Gastroesophageal sphincter (tissue), 4 donors: ENCODE data around the gene SAP130. TPM values are rescaled to one million over a fixed set of nuclear protein-coding genes. Genes with fewer than 3 reads are reported as not detected.

Source experiments
- ATAC-seq: fragments of 150-250 bp; one replicate; pipeline ENCODE4 v1.9.1; 2016; ENCODE audit warnings: mild to moderate bottlenecking, moderate library complexity
- H3K27ac ChIP-seq, 4 donors: fragments of 200-600 bp; sonication (generic) in 3 of 4; 1 replicate in 3 of 4; 2 replicates in 1 of 4; pipeline ENCODE4 v1.5.1; 2016 to 2019
- H3K27me3 ChIP-seq: fragments of 200-600 bp; sonication (generic); one replicate; pipeline ENCODE4 v1.5.1; 2019
- H3K36me3 ChIP-seq, 2 donors: fragments of 200-600 bp; sonication (generic); one replicate each; pipeline ENCODE4 v1.5.1; 2019; ENCODE audit warnings: control low read depth in 1 of 2
- H3K4me1 ChIP-seq, 3 donors: fragments of 200-600 bp; sonication (generic); 1 replicate in 2 of 3; 2 replicates in 1 of 3; pipeline ENCODE4 v1.5.1; 2016 to 2019; ENCODE audit warnings: control low read depth in 2 of 3
- H3K4me3 ChIP-seq, 2 donors: fragments of 200-600 bp; sonication (generic); one replicate each; pipeline ENCODE4 v1.5.1; 2019; ENCODE audit warnings: mild to moderate bottlenecking in 1 of 2, moderate library complexity in 1 of 2
- H3K9me3 ChIP-seq, 3 donors: fragments of 200-600 bp; sonication (generic); one replicate each; pipeline ENCODE4 v1.5.1; 2017 to 2019; ENCODE audit warnings: control low read depth in 2 of 3
- CTCF ChIP-seq, 4 experiments: fragments of 200-600 bp in 2 of 4; fragments of 450-650 bp in 2 of 4; sonication (generic) in 1 of 4; IDR thresholded peaks; one replicate each; pipeline ENCODE4 v1.5.1; 2017 to 2019; ENCODE audit warnings: antibody characterized with exemption in 4 of 4, mild to moderate bottlenecking in 2 of 4, moderate library complexity in 2 of 4
- EP300 ChIP-seq: sonication (generic); formaldehyde crosslinking; IDR thresholded peaks from one replicate; pipeline ENCODE4 v1.6.1; 2017; ENCODE audit warnings: antibody characterized with exemption, mild to moderate bottlenecking
- POLR2A ChIP-seq, 2 donors: fragments of 450-650 bp; IDR thresholded peaks; one replicate each; pipeline ENCODE4 v1.6.1; 2017; ENCODE audit warnings: antibody characterized with exemption in 2 of 2, mild to moderate bottlenecking in 2 of 2, moderate library complexity in 1 of 2
- POLR2AphosphoS5 ChIP-seq: sonication (generic); formaldehyde crosslinking; IDR thresholded peaks from one replicate; pipeline ENCODE4 v1.6.1; 2017; ENCODE audit warnings: antibody characterized with exemption
- WGBS, 2 donors: methylation state at CpG; one replicate each; pipeline ENCODE4 v1.1.5; 2018; ENCODE audit warnings: low coverage in 1 of 2; 5-methylcytosine and 5-hydroxymethylcytosine counted together
- total RNA-seq, 4 donors: library from RNA; depleted of rRNA; stranded (reverse); fragments of >200 nt; gene quantifications; one replicate each; pipeline ENCODE4 v1.1.0, GENCODE V29; 2016

The SAP130 gene
- total RNA-seq, 4 donors from 2014 or later: 6.9 to 13.4 (median 9.7) TPM

- H3K36me3 ChIP-seq: no peaks in the 10 kb centered on the region
- H3K9me3 ChIP-seq: no peaks in the 10 kb centered on the region
- H3K4me3 ChIP-seq: no peak overlapping the region
- peaks cover 0 to 8% (median 4%) of the 10 kb centered on the region in 3 donors for H3K4me1 ChIP-seq
- H3K27me3 ChIP-seq: peaks cover 16% of the 10 kb centered on the region
- no peak overlapping the region for H3K27ac ChIP-seq
- TF ChIP-seq CTCF (IDR thresholded peaks at IDR 0.05) (no peak), EP300 (no peak), POLR2AphosphoS5 (no peak), POLR2A (IDR thresholded peaks at IDR 0.05) (no peak)
- 52 to 64% methylated on average over 8 to 14 of the region's 21 CpGs for WGBS, 2 donors
- no peak for ATAC-seq
Observed at GRCh38 chr2:127906206-127906926, 121.5 kb downstream of the SAP130 start.

- Histone ChIP-seq H3K36me3 (no peaks in the 10 kb centered on the region), H3K4me1 (peaks cover 0 to 14% (median 4%) of the 10 kb centered on the region in 3 donors), H3K27me3 (peaks cover 10% of the 10 kb centered on the region), H3K27ac (peak overlapping the region in 3 of 4 donors; percentile 50 to 65 (median 62)), H3K9me3 (no peaks in the 10 kb centered on the region), H3K4me3 (no peak overlapping the region)
- TF ChIP-seq EP300 (no peak), POLR2AphosphoS5 (peak; percentile 43), CTCF (IDR thresholded peaks at IDR 0.05) (no peak)
- peak; percentile 62 for ATAC-seq
- 47% methylated on average over 10 of the region's 12 CpGs; no CpG with 5 or more reads in 1 of the 2 donors for WGBS, 2 donors
Observed at GRCh38 chr2:127901339-127902056, 126.4 kb downstream of the SAP130 start.

GRCh38 chr2:127897531-127898211, 130.2 kb downstream of the SAP130 start:
- Histone ChIP-seq H3K27me3 (no peaks in the 10 kb centered on the region), H3K9me3 (no peaks in the 10 kb centered on the region), H3K4me3 (no peak overlapping the region), H3K27ac (no peak overlapping the region), H3K4me1 (peaks cover 0 to 14% (median 4%) of the 10 kb centered on the region in 3 donors), H3K36me3 (no peaks in the 10 kb centered on the region)
- TF ChIP-seq CTCF (IDR thresholded peaks at IDR 0.05) (no peak), POLR2A (IDR thresholded peaks at IDR 0.05) (no peak), EP300 (no peak), POLR2AphosphoS5 (no peak)
- ATAC-seq: no peak
- 43 to 67% methylated on average over 1 of the region's 1 CpG for WGBS, 2 donors

GRCh38 chr2:127893494-127893893, 134.4 kb downstream of the SAP130 start:
- no peak for ATAC-seq
- TF ChIP-seq POLR2AphosphoS5 (no peak), EP300 (no peak), POLR2A (IDR thresholded peaks at IDR 0.05) (no peak), CTCF (IDR thresholded peaks at IDR 0.05) (no peak)
- H3K27me3 ChIP-seq: no peaks in the 10 kb centered on the region
- H3K4me3 ChIP-seq: no peak overlapping the region
- peaks cover 0 to 6% (median 0%) of the 10 kb centered on the region in 3 donors for H3K4me1 ChIP-seq
- no peaks in the 10 kb centered on the region for H3K9me3 ChIP-seq
- WGBS, 2 donors: 59 to 92% methylated on average over 2 to 4 of the region's 5 CpGs
- H3K27ac ChIP-seq: no peak overlapping the region
- no peaks in the 10 kb centered on the region for H3K36me3 ChIP-seq
